HG03066 (cell line): Measurements from ENCODE around the gene USP3.
A peak's percentile ranks its signal among the peaks of the same experiment; 100 is the strongest.

ENCODE experiments used
- ATAC-seq: cut with Tn5 transposase; IDR thresholded peaks from one replicate; pipeline ENCODE4 v1.9.1; 2021; ENCODE audit warnings: low read depth; ENCODE audit not compliant: unreplicated experiment

The USP3 gene, protein sequence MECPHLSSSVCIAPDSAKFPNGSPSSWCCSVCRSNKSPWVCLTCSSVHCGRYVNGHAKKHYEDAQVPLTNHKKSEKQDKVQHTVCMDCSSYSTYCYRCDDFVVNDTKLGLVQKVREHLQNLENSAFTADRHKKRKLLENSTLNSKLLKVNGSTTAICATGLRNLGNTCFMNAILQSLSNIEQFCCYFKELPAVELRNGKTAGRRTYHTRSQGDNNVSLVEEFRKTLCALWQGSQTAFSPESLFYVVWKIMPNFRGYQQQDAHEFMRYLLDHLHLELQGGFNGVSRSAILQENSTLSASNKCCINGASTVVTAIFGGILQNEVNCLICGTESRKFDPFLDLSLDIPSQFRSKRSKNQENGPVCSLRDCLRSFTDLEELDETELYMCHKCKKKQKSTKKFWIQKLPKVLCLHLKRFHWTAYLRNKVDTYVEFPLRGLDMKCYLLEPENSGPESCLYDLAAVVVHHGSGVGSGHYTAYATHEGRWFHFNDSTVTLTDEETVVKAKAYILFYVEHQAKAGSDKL

DNA sequence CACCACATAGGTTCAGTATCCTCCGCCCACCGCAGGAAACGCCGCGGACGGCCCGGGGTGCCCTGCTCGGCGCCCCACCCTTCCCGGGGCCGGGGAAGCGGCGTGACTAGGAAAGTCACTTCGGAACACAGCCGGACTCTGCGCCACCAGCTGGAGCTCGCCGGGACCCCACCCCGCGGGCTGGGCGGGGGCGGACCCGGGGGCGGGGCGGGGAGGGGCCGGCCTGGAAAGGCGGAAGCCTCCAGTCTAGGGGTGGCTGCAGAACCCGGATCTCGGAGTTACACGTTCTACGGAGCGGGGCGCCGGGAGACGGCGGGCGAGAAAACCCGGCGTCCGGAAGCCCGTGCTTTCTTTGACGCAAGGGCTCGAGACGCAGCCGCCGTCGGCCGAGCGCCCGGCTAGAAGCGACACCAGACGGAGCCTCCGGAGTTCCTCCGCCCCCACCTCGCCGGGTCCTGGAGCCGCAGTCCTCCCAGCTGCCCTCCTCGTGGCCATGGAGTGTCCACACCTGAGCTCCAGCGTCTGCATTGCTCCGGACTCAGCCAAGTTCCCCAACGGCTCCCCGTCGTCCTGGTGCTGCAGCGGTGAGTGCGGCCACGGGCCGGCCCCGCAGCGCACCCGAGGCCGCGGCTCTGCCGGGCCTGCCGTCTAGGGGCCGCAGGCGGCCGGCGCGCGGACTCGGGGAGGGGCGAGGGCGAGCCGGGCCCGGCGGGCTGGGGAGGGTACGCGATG, at the start of gene USP3:
Gene USP3, plus strand, starts transcription at position 347 of the 732 bp plus-strand sequence. Its CDS starts 147 bp downstream, at position 494.
- ATAC-seq, result peak; percentile 43

DNA sequence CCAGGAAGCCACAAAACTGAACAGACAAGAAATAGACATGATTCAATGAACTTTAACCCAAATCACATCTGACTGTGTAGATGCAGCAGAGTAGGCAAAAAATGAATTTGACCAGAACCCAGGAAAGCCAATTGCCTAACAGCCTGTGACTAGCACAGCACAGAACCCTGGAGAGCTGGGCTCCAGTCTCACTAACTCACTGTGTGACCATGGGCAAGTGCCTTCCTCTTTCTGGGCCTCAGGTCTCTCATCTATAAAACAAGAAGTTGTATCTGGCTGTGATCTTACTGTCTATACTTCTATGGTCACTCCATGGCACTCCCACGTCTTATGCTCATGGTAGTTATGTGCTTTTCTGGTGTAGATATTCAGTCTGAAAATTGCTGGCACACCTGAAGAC, 48.1 kb upstream of the USP3 start:
- no peak for ATAC-seq

DNA sequence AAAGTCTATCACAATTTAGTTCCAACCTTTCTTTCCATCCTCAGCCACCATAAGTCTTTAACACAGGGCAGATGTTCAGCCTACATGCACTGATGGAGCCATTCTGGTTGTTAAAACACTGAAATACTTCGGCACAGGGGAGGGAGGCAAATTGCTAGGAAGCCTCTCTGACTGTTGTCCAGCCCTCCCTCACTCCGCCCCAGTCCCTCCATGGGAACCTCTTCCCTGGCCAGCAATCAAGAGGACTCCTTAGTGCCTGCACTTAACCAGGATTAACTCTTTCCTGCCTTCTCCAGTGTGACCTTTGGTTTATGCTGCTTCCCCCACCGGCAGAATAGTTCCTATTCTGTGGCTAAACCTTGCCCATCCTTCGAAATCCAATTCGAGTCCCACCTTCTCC, 47.0 kb upstream of the USP3 start:
- ATAC-seq, result no peak

DNA sequence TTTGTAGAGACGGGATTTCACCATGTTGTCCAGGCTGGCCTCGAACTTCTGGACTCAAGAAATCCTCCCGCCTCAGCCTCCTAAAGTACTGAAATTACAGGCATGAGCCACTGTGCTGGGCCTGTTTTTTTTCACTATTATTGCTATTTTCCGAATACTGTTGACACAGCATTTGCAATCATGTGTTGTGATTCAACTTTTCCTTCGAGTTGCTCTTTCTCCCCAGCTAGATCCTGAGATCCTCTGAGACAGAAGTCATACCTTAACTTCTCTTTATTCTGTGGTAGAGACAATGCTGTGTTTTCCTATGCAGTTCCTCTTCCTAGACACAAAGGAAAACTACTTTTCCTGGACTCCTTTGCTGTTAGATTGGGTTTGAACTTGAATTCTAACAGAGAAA, 46.4 kb upstream of the USP3 start:
- no peak for ATAC-seq

DNA sequence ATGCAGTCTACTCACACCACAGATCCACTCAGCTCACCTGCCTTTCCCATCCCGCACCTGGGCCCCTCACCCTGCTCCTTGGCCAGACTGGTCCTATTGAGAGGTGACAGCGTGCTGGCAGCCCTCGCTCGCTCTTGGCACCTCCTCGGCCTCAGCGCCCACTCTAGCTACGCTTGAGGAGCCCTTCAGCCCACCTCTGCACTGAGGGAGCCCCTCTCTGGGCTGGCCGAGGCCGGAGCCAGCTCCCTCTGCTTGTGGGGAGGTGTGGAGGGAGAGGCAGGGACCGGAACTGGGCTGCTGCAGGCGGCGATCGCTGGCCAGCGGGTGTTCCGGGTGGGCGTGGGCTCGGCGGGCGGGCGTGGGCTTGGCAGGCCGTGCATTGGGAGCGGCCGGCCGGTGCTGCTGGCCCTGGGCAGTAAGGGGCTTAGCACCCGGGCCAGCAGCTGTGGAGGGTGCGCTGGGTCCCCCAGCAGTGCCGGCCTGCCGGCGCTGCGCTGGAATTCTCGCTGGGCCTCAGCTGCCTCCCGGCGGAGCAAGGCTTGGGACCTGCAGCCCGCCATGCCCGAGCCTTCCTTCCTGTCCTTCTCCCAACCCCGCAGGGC, 45.5 kb upstream of the USP3 start:
- ATAC-seq, result no peak

DNA sequence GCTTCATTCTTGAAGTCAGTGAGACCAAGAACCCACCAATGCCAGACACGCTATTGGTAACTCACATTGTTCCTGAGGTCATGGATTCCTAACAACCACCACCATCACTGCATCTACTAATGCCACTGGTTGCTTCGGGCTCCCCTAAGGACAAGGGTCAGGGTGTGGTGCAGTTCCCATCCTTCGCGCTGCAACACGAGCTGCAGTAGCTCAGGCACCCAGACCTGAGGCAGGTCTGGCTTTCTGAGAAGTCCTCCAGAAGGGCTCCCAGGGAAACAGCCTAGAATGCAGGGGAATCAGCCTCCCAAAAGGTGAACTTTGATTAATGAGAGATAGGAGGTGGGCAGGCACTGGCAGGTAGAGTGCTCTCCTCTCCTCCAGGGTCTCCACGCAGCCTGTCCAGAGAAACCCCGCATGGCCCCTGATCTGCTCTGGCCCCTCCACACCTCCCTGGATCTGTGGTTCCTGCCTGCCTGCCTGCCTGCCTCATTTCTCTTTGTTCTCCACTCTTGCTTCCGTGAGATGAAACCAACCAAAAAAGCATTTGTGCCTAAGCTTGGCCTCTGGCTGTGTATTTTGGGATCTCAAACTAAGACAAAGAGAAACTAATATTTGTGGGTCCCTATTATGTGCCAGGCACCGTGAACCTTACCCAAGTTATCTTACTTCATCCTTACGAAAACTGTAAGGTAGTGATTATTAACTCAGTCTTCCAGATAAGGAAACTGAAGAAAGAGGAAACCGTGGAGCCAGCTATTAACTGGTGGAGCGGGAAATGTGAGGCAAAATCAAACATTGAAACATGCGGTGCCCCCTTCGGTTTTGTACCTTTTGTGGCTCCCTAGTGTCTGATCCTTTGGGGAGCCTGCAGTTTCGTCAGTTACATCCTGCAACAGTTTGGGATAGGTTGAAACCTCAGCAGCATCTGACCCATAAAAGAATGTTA, 43.9 kb upstream of the USP3 start:
- ATAC-seq, result no peak

DNA sequence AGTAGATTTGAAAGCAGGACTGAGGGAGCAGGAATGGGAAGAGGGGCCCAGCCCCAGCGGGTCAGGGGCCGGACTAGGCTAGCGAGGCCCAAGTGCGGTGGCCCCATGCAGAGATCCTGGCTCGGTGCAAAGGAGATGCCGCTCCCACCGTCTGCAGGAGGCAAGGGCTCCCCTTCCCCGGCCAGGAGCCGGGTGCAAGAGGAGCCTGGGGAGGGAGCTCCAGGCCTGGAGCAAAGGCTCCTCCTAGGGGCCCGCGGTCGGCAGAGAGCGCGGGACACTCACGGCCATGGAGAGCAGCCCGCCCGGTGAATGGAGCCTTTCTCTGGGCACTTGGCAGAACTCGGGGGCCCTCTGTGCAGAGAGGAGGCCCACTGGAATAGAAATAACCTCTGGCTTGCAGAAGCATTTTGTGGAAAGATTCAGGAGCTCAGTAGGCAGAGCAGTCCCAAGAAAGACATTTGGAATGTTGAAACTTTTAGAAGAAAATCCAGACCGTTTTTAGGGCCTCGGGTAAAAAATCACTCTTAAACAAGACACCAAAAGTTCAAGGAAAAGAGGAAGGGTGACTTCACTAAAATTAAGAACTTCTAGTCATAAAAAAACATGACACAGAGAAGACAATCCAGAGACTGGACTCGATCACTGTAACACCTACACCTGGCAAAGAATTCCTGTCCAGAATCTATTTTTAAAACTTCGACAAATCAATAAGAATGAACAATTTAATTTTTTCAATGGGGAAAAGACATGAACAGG, 43.0 kb upstream of the USP3 start:
- no peak for ATAC-seq

DNA sequence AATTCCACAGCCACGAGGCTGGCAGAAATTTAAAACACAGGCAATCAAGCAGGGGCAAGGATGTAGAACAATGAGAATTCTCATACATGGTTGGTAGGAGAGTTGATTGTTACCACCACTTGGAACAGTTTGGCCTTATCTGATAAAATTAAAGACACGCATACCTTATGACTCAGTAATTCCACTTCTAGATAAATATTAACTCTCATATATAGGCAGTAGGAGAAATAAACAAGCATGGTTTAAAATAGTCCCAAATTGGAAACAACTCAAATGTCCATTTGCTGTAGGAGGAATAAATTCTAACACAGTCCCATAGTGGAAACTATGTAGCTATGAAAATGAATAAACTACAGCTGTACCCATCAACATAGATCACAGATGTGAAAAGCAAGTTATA, 42.3 kb upstream of the USP3 start:
- no peak for ATAC-seq

DNA sequence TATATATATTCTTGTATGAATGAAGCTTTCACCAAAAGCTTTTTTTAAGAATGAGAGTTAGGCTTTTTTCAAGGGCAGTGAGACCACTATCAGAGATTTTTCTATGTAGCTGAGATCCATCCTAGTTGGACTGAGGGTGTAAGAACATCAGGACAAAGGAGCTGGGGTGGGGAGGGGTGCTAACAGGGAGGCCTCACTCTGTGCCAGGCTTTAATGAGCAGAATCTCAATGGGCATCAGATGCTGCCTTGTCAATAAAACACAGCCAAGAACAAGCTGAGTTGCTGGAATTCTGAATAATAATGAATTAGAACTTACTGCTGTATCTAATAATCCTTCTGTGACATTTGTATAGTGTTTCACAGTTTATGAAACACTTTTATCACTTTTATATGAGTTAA, 41.4 kb upstream of the USP3 start:
- no peak for ATAC-seq

DNA sequence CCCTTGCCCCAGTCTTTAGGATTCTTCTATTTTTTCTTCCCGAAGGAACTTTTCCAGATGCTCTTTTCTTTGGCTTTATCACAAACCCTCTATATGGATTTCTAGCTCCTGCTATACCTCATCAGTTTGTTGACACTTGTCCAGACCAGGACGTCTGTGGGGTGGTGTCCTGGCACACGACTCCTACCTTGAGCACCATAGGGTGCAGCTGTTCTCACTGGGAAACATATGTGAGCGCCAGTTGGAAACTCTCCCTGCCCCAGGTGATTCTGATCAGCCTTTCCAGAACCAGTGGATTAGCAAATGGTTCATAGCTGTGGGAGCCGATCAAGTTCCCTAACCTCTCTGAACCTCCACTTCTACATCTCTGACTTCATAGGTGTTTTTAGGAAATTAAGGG, 40.6 kb upstream of the USP3 start:
- no peak for ATAC-seq

DNA sequence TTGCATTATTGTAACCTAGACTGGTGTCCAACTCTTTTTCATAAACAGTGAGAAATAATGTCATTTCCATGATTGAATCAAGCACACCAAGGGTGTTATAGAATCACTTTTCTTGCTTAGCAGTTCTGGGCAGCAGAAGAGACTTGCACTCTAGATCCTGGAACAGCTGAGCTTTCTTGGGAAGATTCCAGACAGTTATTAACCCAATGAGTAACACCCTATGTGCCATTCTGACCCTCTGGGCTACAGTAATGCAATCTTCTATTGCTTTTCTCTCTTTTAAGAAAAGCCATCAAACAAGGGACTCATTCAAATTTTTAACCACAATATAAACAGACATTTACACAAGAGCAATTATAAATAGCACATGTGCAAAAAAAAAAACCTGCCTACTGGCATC, 39.3 kb upstream of the USP3 start:
- ATAC-seq, result no peak

DNA sequence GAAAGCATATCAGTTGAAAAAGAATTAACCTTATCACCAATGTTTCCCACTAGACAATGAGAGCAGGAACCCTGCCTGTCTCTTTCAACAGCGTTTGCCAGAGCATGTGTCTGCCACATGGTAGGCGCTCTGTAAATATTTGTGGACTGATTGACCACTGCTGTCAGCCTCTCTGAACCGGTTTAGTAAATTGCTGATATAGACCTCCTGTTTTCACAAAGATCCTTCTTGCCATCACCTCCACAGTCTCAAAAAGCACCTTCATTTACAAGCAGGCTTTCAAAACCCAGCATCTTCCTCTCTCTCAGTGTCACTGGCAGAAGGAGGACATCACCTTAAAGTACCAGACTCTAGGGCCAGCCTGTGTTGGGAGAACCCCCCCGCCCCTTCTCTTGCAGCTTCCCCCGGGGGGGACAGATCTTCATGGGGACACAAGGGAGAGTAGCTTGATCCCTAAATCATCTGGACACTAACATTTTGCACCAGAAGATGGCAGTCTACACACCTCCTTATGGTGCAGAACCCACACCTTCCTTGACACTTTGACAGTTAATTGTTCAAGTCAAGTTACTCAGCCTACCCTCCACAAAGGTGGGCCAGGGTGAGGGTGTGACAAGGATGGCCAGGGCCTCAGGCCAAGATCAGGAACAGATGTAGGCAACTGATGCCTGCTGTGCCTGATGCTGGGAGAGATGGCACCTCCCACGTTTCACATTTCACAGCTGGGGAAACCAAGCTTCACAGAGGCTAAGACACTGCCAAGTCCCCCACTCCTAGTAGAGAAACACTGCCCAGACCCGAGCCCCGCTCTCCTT, 37.8 kb upstream of the USP3 start:
- no peak for ATAC-seq

DNA sequence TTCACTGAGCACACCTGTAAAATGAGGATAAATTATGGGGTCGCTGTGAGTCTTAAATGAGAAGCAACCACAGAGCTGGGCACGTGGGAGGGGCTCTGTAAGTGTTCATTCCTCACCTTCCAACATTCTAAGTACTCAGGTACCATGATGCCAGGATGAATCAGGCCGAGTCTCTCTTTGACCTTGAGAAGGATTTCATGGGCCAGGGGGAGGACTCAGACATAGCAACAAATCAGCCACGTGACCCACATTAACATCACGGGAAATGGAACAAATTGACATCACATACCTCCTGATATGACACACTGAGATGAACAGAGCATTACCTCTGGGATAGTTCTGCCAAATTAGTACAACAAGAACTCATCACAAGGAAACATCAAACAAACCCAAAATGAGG, 35.2 kb upstream of the USP3 start:
- no peak for ATAC-seq

DNA sequence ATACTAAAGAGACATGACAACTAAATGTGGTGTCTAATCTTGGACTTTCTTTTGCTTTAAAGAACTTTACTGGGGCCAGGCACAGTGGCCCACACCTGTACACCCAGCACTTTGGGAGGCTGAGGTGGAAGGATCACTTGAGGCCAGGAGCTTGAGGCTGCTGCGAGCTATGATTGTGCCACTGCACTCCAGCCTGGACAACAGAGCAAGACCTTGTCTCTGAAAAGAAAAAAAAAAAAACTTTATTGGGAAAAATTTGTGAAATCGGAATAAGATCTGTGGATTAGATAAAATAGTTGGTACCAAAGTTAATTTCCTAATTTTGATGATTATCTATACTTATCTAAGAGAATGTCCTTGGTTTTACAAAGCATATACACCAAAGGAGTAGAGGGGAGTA, 34.4 kb upstream of the USP3 start:
- no peak for ATAC-seq

DNA sequence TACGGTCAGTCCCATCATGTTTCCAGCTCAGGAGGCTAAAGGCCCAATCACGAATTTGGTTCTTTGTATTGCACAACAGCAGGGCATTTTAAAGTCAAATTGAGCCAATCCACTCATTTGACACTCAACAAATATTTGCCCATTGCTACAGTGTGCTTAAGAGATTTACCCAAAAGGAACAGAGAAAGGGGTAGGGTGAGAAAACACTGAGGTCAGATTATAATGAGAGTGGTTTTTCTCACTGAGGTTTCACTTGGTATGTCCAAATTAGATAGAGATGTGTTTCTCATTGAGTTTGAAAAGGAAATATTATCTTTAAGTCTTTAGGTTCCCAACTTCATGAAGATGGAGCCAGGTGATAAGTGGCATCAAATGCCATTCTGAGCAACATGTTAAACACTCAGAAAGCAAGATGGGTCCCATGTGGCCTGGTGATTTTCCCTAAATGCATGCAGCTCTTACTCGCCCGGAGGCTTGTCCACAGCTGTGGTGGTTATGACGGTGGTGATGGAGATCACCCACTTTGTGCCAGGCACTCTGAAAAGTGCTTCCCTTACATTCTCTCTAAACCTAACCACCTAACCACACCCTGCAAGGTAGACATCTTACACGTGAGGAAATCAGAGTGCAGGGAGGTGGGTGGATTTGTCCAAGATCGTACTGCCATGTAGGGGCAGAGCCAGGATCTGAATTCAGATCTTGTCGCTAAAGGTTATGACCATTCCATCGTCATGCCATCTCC, 31.2 kb upstream of the USP3 start:
- ATAC-seq, result peak; percentile 37

DNA sequence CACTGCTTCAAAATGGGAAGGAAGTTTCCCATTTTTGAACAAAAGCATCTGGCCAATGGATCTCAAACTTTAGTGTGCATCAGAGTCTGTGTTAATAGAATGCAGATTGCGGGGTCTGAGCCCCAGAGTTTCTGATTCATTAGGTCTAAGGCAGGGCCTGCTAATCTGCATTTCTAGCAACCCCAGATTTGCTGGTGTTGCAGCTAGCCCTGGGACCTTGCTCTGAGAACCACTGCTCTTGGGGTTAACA, 30.7 kb upstream of the USP3 start:
- ATAC-seq, result peak; percentile 2

DNA sequence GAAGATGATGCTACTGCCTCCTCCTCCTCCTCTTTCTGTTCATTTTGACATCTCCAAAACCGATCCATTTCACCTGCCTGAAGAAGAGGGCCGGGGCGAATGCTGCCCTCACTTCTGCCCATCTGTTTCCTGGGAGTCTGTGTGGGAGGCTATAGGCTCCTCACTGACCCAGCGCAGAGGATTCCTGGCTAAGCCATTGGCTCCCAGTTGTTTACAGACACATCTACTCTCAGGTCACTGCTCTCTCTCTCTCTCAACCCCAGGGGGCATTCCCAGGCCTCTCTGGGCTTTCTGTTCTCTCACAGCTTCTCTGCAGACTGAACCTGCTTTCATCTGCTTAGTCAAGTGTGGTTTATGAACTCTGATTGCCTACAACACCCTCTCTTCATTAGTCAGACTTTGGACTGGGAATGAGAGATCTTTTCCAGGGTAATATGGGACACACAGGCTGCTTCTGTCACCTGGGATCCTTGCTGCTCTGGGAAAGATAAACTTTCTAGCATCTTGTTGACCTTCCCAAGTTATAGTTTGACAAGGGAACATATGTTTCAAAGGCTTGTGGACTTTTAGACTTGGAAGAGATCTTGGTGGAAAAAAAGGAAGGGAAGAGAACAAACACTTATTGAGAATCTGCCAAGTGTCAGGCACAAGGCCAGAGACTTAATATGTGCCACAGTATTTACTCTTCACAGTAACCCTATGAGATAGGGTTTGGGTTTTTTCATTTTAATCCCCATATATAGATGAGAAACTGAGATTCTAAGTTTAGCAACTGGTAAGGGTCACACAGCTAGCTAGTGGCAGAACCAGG, 30.2 kb upstream of the USP3 start:
- peak; percentile 50 for ATAC-seq
